GM21528 (cell line): ENCODE data around the gene ANKFN1.

Source experiments
- ATAC-seq: cut with Tn5 transposase; IDR thresholded peaks from one replicate; pipeline ENCODE4 v1.9.1; 2021; ENCODE audit warnings: mild to moderate bottlenecking, moderate library complexity; ENCODE audit not compliant: unreplicated experiment, low FRiP score

ANKFN1 gene

DNA sequence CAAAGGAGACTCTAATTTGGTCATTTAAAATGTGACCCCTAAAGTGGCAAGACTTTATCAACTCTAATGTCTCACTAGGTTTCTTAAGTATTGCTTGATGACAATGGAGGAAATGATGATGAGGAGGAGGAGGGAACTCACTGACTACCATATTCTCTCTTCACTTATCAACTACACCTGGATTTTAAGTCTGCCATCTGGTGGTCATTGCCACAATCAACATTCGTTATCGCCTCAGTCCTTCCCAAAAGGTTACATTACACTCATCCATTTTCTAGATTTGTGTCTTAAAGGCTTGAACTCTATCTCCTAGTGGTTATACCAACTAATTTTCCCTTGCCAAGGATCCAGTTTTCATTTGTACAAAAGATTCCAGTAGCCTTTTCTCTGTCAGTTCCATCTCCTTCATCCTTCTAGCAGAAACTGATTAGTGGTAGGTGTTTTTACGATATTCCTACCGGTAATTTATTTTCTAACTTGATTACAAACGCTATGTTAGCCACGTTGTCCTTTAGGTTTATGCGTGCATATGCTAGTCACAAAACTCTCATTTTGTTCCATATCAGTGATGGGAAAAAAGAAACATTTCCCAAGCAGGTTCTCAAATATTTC lies 325.7 kb downstream of the ANKFN1 start:
- no peak for ATAC-seq

DNA sequence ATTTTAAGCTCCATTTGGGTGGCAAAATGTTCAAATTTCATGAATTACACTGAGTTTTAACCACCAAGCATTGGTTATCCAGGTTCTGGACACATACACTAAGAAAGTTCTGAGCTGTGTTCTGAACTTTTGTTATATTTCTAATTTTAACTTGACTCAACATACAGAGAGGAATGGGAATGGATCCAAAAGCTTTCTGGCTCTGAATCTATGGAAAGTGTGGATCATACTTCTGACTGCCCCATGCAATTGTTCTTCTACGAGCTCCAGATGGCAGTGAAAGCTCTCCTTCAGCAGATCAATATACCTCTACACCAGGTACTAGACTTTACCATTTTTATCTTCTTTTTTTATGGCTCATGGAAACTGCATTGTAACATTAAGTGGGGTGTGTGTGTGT lies 327.2 kb downstream of the ANKFN1 start:
- ATAC-seq = no peak

DNA sequence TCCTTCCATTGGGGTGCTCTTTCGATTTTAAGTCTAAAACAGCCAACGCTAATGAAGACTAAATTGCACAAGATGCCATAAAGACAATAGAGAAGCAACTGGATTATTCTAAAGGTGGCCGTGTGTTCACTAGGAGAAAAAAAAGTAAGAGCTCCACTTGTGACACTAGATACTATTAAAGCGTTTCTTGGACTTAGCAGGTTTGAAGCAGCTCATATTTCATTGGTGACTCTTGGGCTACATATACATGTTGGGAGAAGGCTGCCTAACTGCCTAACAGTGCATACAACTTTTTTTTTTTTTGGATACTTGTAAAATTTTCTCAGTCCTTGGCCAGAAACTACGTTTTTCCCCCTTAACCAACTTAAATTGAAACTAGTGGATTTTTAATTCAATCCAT lies 328.4 kb downstream of the ANKFN1 start:
- ATAC-seq = no peak

DNA sequence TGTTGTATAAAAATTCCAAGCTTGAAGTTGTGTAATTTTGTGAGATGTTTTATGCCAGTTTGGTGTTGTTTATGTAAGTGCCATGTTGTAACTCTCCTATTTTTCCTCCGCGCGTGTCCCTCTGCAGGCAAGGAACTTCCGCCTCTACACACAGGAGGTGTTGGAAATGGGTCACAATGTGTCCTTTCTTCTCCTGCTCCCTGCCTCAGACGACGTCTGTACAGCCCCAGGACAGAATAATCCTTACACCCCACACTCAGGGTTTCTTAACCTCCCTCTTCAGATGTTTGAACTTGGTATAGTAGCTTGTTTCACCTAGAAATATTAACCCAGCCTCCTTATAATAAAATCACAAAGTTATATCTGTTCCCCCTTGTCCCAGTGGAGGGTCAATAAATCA lies 329.0 kb downstream of the ANKFN1 start:
- no peak for ATAC-seq

DNA sequence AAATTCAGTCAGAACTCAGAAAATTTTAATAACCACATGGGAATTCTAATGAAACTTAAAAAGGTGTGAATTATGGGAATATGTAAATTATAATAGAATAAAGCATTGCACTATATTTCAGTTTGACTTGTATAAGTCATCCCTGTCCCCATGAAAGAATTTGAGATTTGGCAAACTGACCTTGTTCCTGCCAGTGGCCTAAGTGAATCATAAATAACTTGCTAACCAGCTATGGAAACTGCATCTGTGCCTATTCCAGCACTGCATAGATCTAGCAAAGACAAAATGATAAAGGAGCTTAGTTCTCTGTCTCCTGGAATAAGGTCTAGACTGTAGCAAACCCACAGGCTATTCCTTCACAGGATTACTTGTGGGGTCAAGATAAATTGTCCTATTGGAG lies 333.5 kb downstream of the ANKFN1 start:
- no peak for ATAC-seq

DNA sequence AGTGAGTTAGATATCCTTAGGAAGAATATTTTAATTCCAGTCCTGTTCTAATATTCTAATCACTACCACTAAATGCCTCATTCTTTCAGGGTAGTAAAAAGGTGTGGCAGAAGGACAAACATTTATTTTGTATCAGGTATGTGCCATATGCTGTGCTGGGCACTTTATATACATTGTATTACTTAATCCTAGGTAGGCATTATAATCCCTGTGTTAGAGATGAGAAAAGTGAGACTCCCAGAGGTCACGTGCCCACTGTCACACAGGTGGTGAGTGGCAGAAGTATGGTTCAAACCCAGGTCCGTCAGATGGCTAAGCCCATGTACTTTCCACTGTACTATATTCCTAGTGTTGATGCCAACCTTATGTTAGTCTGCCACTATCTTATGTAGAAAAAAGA lies 335.5 kb downstream of the ANKFN1 start:
- no peak for ATAC-seq

DNA sequence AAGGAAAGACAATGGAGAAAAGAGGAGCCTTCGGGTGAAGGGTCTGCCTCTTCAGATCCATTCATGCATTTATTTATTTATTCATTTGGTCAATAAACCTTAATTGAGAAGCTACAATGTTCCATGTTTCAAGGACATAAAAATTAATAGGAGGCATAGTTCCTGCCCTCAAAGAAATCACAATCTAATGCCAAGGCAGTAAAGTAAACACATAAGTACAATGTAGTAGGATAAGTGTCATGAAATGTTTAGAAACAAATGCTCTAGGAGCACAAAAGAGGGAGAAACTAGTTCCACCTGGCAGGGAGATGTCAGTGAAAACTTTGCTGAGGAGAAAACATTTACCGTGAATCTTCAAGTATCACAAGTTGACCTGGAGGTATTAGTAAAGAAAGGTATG lies 336.7 kb downstream of the ANKFN1 start:
- no peak for ATAC-seq

DNA sequence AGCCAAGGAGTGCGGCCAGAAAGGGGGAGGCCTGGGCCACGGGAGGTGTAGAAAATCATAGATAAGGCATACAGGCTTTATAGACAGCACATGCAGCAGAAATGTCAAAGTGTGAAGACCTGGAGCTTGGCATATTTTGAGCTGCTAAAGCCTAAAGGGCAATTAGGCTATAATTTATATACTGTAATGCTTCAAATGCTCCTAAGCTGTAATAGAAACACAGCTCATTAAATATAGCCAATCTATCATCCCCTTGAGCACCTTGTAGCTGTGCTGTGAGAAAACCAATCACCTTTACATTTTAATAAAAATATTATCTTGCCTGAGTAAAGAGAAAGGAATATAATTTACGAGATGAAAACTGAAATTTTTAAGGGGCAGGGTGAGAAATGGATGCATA lies 342.3 kb downstream of the ANKFN1 start:
- ATAC-seq = no peak

DNA sequence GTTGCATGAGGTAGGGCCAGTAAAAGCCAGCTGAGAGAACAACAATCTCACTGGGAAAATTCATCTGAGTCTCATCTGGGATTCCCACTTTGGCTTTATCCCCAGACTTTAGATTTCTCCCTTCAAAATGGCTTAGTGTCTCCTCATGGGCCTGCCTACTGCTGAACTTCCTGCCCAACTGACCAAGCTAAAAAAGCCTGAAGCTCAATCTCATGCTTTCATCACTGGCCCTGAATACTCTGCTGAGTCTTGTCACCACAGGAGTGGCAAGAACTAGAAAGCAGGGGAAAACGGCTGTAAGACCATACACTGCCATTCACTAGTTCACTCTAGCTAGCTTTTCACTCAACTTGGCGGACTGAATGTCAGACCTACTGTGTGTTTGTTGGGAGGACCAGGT lies 343.9 kb downstream of the ANKFN1 start:
- no peak for ATAC-seq

DNA sequence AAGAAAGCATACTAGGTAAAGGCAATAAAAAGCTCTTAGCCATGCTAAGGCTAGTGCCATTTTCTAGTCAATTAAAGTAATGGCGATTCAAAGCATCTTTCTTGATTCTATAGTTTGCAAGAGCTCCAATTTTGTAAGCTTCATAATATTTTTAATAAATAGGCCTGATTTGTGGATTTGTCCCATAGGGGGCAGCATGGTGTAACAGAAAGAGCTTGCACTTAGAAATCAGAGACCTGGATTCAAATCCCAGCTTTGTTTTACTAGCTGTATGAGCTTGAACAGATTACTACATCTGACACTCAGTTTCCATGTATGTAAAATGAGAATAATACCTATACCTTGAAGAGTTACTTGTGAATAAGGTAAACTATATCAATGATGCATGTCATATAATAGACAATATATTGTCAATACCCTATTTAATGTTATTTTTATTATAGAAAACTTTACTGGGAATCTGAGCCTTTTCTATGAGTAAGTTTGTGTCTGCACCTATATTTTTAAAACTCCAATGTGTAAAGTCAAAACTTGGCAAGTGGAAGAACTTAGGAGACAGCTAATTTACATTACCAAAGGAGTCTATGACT lies 346.6 kb downstream of the ANKFN1 start:
- ATAC-seq = no peak

DNA sequence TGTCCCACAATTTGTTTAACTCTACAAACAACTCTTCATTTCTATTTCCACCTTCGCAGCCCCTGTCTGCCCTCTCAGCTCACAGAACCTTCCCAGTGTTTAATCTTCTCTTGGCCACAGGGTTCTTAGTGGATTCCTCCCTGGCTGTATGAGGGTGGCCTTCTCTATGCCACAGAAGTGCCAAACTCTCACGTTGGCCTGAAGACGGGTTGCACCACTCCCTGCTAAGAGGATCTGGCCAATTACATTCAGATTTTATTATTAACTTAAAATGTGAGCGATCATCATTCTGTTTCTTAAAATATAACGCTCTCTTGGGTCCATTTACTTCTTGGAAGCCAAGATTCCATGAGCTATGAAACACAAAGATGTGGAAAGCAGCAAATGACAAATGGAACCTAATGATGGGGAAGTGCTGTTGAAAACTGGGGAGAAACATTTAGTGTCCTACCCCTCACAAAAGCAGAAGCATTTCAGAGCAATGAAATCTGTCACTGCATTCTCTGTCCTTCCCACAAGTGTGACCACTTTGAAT lies 348.9 kb downstream of the ANKFN1 start:
- no peak for ATAC-seq

DNA sequence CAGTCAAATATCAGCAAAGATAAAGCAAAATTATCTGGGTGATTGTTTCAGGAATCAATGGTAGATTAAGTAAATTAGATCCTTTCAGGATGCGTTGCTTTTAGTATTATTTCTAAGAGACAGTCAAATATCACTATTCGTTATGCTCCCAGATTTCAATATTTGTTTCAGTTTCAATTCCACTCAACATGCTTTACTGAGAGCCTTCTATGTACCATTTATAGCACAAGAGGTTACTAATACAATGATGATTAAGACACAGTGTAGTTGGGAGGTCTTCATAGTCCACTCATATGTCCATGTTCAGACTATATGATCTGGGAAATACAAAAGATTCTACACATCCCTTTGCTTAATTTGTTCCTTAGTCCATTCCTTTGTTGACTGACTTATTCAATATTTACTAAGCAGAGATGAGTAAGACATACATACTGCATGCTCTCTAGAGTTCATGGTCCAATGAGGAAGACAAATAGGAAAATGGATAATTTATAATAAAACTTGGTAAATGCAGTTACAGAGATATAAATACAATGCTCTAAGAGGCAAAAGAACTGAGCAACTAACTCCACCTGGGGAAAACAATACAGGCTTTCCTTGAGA lies 352.0 kb downstream of the ANKFN1 start:
- ATAC-seq = no peak

DNA sequence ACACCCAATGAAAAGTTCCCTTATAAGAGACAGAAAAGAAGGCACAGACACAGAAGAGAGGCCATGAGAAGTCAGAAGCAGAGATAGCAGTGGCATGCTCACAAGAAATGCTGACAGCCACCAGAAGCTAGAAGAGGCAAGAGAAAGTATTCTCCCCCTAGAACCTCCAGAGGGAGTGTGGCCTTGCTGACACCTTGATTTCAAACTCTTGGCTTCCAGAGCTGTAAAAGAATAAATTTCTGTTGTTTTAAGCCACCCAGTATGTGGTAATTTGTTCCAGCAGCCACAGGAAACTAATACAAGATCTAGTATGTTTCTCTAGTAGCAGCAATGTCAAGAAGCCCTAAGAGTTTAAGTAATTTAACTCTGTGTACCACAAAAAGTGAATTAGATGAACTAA lies 353.1 kb downstream of the ANKFN1 start:
- ATAC-seq = no peak

DNA sequence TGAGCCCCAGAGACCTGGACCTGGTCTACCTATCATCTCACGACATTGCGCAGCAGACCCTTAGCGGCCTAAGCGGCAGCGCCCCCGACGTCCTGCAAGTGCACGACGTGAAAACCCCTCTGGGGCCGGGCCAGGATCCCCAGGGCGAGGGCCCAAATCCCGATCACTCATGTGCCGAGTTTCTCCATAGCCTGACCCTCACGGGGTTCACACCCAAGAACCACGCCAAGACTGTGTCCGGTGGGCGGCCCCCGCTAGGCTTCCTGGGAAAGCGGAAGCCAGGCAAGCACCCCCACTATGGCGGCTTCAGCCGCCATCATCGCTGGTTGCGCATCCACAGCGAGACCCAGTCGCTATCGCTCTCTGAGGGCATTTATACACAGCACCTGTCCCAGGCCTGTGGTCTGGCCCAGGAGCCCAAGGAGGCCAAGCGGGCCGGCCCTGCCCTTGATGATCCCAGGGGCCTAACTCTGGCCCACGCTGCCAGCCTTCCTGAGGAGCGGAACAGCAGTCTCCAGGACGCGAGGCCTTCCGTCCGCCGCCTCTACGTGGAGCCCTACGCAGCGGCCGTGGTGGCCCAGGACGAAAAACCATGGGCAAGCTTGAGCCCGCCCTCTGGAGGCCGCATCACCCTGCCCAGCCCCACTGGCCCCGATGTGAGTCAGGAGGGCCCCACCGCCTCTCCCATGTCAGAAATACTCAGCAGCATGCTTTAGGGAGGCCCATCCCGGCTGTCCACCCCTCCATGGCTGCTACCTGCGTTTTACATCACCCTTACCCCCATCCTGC lies 357.5 kb downstream of the ANKFN1 start:
- ATAC-seq = no peak

DNA sequence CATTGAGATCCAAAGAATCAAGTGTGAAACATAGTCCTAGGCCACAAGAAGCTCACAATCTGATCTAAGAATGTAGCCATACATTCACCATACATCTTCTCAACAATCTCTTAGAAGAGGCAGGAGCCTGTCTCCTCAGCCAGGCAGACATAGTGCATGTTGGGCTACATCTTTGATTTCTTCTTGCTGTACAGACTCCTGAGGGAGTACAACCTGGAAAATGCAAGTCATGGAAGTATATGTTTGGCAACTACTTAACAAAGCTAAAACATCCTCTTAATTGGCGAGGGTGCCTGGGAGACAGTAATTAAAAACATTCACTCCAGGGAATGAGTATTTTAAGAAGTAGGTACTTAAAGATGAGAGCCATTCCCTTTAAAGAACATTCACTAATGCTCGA lies 361.0 kb downstream of the ANKFN1 start:
- no peak for ATAC-seq

DNA sequence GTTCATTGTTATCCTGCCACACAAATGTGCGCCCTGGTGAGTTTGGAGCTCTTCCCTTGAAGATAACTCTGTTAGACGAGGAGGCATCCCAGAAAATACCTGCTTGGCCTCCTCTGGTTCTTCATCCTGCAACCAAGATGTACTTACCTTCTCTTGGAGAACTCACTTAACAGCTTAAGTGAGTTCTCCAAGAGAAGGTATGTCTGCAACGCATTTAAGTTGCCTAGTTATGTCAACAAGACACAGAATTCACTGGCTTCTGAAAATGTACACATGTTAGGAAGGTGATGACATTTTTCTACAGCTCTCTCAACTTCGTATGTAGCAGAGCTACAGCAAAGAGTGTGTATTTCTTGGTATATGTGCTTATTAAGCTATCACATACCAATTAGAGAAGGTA lies 361.6 kb downstream of the ANKFN1 start:
- no peak for ATAC-seq

DNA sequence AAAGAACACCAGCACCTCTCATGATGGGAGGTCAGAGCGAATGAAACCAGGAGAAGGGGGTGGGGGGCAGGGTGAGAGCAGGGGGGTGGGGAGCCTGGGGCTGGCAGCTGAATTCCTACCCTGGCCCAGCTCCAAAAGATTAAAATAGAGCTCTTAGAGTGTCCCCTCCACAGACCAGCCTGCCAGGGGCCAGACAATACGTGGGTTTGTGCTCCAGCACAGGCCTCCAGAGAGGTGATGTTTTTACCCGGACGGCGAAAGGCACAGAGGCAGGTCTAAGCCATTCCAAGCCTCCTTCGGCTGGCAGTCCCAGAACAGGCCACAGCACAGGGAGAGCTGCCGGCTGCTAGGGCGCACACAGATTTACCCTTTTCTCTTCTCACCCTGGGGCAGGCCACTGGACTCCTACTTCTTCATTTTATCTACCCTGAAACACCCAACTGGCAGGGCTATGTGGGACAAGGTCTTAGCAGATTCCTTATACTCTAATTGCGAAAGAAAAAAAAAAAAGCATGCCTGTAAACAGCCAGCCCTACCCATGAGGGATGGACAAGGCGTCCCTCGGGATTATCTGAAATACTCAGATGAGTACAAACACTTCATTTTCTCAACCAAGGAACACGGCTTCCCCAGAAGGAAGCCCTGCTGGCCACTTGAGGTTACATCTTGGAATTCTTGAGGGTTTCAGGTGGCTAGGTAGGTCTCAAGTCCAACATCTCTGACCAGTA lies 368.3 kb downstream of the ANKFN1 start:
- ATAC-seq = no peak

DNA sequence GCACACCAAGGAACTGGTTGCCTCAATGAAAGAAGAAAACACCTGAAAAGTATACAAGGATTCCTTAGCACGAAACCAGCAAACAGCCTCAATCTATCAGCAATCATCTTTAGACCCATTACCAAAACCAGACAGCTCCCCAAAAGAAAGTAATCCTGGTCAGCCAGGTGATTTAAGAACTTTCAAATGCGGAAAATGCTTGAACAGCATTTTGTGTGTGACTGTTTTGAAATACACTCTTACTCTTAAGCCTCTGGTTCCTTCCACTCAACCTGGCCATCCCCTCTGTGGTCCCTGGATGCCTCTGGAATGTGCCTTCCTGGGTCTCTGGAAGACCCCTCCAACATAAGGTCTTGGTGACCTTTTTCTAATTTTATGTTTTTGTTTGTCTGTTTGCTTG lies 369.8 kb downstream of the ANKFN1 start:
- ATAC-seq = no peak

DNA sequence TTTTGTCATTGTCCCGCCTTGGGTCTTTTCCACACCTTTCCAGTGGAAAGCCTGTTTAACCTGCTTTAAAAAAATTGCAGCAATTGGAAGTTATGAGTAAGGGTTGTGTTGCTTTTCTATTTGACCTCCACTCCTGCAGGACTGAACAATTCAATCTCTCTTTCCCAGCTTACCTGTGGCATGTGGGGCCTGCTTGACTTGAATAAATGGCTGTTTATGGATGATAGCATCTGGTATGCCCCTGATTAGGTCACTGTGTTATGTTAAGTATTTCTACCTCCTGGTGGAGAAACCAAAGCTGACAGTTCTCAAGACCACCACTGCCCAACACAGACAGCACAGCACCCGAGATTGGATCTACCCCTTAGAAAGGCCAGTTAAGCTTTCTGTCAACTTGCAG lies 375.4 kb downstream of the ANKFN1 start:
- no peak for ATAC-seq

DNA sequence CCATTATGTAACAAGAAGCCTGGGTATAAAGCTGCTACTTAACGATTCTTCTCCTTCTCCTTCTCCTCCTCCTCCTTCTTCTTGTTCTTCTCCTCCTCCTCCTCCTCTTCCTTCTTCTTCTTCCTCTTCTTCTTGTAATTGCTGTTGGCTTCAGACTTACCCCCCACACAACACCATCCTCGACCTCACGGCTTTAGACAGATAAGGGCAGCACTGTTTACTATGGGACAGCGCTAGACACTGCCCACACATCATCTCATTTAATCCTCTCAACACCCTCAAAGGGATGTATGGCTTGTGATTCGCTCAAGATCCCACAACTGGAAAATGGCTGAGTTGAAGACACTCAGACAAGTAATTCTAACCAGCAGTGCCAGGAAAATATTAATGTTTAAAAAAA lies 379.7 kb downstream of the ANKFN1 start:
- ATAC-seq = no peak

DNA sequence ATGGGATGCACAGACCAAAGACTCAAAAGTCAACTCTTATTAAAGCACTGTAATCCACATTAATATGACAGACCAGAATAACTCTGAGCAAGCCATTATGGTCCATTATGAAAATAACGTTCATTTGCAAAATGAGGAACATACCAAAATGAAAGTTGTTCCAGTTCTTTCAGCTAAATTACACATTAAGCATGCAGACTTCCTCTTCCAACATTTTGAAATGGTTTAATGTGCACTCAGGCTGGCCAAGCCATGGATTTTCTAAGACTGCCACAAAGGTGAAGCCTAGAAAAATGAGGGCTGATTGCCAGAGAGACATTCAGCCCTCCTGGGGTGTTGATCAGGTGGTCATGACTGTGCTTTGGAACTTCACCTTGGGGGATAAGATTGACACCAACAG lies 383.5 kb downstream of the ANKFN1 start:
- ATAC-seq = no peak
